G401.6 (cell line): ENCODE results near the gene ESD.
"Not testable (repeated sequence)": the region's sequence is repeated elsewhere in the genome, so short reads cannot be mapped to it uniquely, and the experiment has no call there.

ENCODE experiments used
- FAIRE-seq: peaks from 2 replicates; lab custom pipeline; 2012; peaks lifted over from hg19 to GRCh38; lab: Jason Lieb, UNC

Gene ESD

GRCh38 chr13:46795321-46795720, 1.6 kb downstream of the ESD start:
- FAIRE-seq, result no peak

GRCh38 chr13:46783504-46783903, 13.5 kb downstream of the ESD start:
- FAIRE-seq, result no peak

GRCh38 chr13:46782691-46783090, 14.3 kb downstream of the ESD start:
- FAIRE-seq, result no peak

- no peak for FAIRE-seq
Observed at GRCh38 chr13:46782066-46782465, 14.9 kb downstream of the ESD start.

- no peak for FAIRE-seq
Observed at GRCh38 chr13:46778890-46779289, 18.1 kb downstream of the ESD start.

- no peak for FAIRE-seq
Observed at GRCh38 chr13:46778095-46778494, 18.9 kb downstream of the ESD start.

GRCh38 chr13:46775385-46776107, 21.4 kb downstream of the ESD start:
- no peak for FAIRE-seq

GRCh38 chr13:46773541-46773940, 23.4 kb downstream of the ESD start:
- no peak for FAIRE-seq

- FAIRE-seq, result no peak
Observed at GRCh38 chr13:46771693-46772092, 25.3 kb downstream of the ESD start.

GRCh38 chr13:46769925-46770324, 27.0 kb downstream of the ESD start:
- FAIRE-seq, result not testable (repeated sequence)

- FAIRE-seq, result no peak
Observed at GRCh38 chr13:46761866-46762265, 35.1 kb downstream of the ESD start.

GRCh38 chr13:46761174-46761573, 35.8 kb downstream of the ESD start:
- no peak for FAIRE-seq

- FAIRE-seq, result no peak
Observed at GRCh38 chr13:46759846-46760245, 37.1 kb downstream of the ESD start.

GRCh38 chr13:46757640-46758039, 39.3 kb downstream of the ESD start:
- no peak for FAIRE-seq

- FAIRE-seq, result no peak
Observed at GRCh38 chr13:46756977-46757376, 40.0 kb downstream of the ESD start.

GRCh38 chr13:46755508-46755907, 41.5 kb downstream of the ESD start:
- FAIRE-seq, result not testable (repeated sequence)

GRCh38 chr13:46754812-46755211, 42.1 kb downstream of the ESD start:
- FAIRE-seq, result no peak

GRCh38 chr13:46753917-46754316, 43.0 kb downstream of the ESD start:
- no peak for FAIRE-seq

GRCh38 chr13:46753137-46753536, 43.8 kb downstream of the ESD start:
- FAIRE-seq, result no peak

GRCh38 chr13:46751811-46752635, 44.9 kb downstream of the ESD start:
- FAIRE-seq, result no peak

GRCh38 chr13:46749951-46750350, 47.0 kb downstream of the ESD start:
- no peak for FAIRE-seq

- no peak for FAIRE-seq
Observed at GRCh38 chr13:46748300-46748699, 48.7 kb downstream of the ESD start.

GRCh38 chr13:46747031-46747820, 49.7 kb downstream of the ESD start:
- FAIRE-seq, result no peak
